NCI-H2227 treated with DMSO at 0.1 percent for 48 hours (cell line): ENCODE results near the gene PABPC1L.

Experiments used
- DNase-seq: peaks from one replicate; lab custom pipeline; 2025; lab: John Stamatoyannopoulos, UW

The PABPC1L gene

DNA sequence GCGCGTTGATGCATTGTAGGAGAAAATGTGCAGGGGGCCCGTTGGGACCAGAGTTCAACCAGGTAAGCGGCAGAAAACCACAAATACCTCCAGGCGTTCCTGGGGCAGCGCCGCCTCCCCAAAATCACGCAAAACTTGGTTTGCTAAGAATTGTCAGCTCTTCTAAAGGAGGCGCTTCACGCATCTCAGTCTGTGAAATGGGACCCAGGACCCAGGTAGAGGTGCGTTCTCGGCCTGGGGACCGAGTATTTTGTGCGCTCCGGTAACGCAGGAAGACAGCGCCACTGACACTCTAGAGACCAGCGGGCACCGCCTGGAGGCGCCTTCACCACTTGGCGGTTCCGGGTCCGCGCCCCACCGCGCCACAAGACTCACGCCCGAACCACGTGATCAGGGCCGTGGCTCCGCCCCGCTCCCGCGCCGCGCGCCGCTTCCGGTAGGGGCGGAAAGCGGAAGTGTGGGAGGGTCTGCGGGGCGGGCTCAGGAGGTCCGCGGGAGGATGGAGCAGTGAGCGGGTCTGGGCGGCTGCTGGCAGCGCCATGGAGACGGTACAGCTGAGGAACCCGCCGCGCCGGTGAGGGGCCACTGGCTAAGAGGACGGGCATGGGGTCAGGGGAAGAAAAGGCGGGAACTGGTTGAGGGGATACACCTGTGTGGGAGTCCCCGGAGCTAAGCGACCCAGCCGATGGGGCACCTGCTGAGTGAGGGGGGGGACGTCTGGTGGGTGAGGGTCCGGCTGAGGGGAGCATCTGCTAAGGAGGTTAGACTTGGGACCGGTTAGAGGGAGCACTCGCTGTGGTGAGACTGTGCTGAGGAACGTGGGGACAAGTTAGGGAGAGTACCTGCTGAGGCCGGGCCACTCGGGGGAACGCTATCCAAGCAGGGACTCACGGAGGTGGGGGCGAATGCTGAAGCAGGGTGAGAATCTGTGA is 56.4 kb downstream of the PABPC1L start, which contains the start of gene STK4:
Gene STK4, plus strand, starts transcription at position 483 of the 932 bp plus-strand sequence. Its CDS starts 57 bp downstream, at position 540.
- DNase-seq, result peak; percentile 92

GRCh38 chr20:44967207-44967807 is 57.4 kb downstream of the PABPC1L start:
- no peak for DNase-seq

GRCh38 chr20:44969300-44969894 is 59.5 kb downstream of the PABPC1L start:
- DNase-seq, result no peak

- no peak for DNase-seq
Observed at GRCh38 chr20:44970243-44970757, 60.4 kb downstream of the PABPC1L start.

DNA sequence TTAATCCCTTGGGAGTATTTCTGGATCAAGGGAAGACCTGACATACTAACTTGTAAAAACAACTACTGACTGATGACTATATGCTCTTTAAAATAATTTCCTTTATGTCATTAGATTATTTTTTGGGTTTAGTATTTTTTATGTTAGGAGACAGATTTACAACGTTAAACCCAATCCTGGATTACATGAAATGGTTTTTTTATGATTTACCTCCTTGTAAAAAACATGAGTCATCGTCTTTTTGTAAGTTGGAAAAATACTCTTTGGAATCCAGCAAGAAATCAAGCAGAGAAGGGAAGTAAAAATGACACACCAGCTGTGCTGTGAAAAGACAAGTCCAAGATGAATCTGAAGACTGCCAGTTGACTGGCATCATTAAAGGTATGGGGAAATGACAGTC is 63.2 kb downstream of the PABPC1L start:
- no peak for DNase-seq

GRCh38 chr20:44976698-44977097 is 66.8 kb downstream of the PABPC1L start:
- DNase-seq, result no peak

- DNase-seq, result no peak
Observed at GRCh38 chr20:44979090-44979621, 69.3 kb downstream of the PABPC1L start.

GRCh38 chr20:44981736-44982406 is 72.0 kb downstream of the PABPC1L start:
- no peak for DNase-seq

- no peak for DNase-seq
Observed at GRCh38 chr20:44983093-44983674, 73.3 kb downstream of the PABPC1L start.

- DNase-seq, result no peak
Observed at GRCh38 chr20:44988631-44989171, 78.8 kb downstream of the PABPC1L start.
